GM10248 (cell line): ENCODE data around the gene MED25.

Experiments
- CTCF ChIA-PET: fragments of 300-600 bp; sonication (Branson Sonifier 250); formaldehyde crosslinking; extraction: SDS; loops from one replicate; lab custom pipeline; 2021; ENCODE audit warnings: antibody characterized with exemption; lab: Yijun Ruan, JAX
- POLR2A ChIA-PET: fragments of 350-650 bp; sonication (Branson Sonifier 250); formaldehyde crosslinking; extraction: SDS; loops from one replicate; lab custom pipeline; 2020; ENCODE audit warnings: antibody characterized with exemption; lab: Yijun Ruan, JAX
- DNase-seq: peaks from one replicate; pipeline ENCODE4 v3.0.0; 2012; ENCODE audit errors: extremely low spot score
- CTCF ChIP-seq: IDR thresholded peaks from 2 replicates; pipeline ENCODE4 v1.5.1; 2012; ENCODE audit warnings: mild to moderate bottlenecking, low read depth; ENCODE audit errors: extremely low read depth, missing control alignments, control extremely low read depth

The MED25 gene

GRCh38 chr19:49849433-49850220, 31.5 kb downstream of the MED25 start:
- ChIA-PET CTCF (interaction anchor here (1.0 to 1.5 kb wide), 4 partner anchors 11 to 41 kb away, joined by 3 to 4 read pairs (median 4); no protein-coding TSS in a partner anchor), POLR2A (interaction anchor here (0.6 to 2.4 kb wide), 2 partner anchors 20 to 22 kb away, joined by 8 to 11 read pairs; no protein-coding TSS in a partner anchor)
- no peak for DNase-seq
- no peak for TF ChIP-seq CTCF

GRCh38 chr19:49850221-49850486, 32.1 kb downstream of the MED25 start:
- ChIA-PET POLR2A (interaction anchor here (0.5 to 2.4 kb wide), 4 partner anchors 19 to 969 kb away, joined by 5 to 11 read pairs (median 8); no protein-coding TSS in a partner anchor), CTCF (interaction anchor here (0.7 to 1.5 kb wide), 4 partner anchors 11 to 40 kb away, joined by 3 to 4 read pairs (median 4); no protein-coding TSS in a partner anchor)
- no peak for TF ChIP-seq CTCF
- no peak for DNase-seq

GRCh38 chr19:49850487-49851342, 32.6 kb downstream of the MED25 start, which contains the start of gene PTOV1:
Gene PTOV1 (plus strand): TSS chr19:49851159.
- ChIA-PET POLR2A (interaction anchor here (0.5 to 2.4 kb wide), 6 partner anchors 18 to 1275 kb away, joined by 3 to 11 read pairs (median 6); partner anchors contain the start of gene AP2A1), CTCF (interaction anchor here (0.7 to 1.5 kb wide), 5 partner anchors 11 to 40 kb away, joined by 3 to 4 read pairs (median 3); no protein-coding TSS in a partner anchor)
- no peak for TF ChIP-seq CTCF
- DNase-seq = peak; percentile 98

GRCh38 chr19:49851456-49852259, 33.6 kb downstream of the MED25 start:
- CTCF ChIA-PET = no interaction called here
- no peak for TF ChIP-seq CTCF
- POLR2A ChIA-PET = interaction anchor here (2.4 kb wide), 1 partner anchor 18 kb away, joined by 11 read pairs; no protein-coding TSS in a partner anchor
- DNase-seq = peak; percentile 50

GRCh38 chr19:49852631-49853126, 34.6 kb downstream of the MED25 start:
- CTCF ChIA-PET = no interaction called here

More at GRCh38 chr19:49852631-49853126, 34.6 kb downstream of the MED25 start:
- POLR2A ChIA-PET = no interaction called here
- no peak for DNase-seq
- no peak for TF ChIP-seq CTCF
